Measurements from ENCODE around the gene ARFIP2. TPM values are rescaled to one million over a fixed set of nuclear protein-coding genes. Genes with fewer than 3 reads are reported as not detected.

Gene ARFIP2
- total and polyA plus RNA-seq, 2 of the 8 experiments (the other 6 are each of a cell fraction or from before 2014, with no cell fraction given) = 48.3 to 48.7 TPM

DNA sequence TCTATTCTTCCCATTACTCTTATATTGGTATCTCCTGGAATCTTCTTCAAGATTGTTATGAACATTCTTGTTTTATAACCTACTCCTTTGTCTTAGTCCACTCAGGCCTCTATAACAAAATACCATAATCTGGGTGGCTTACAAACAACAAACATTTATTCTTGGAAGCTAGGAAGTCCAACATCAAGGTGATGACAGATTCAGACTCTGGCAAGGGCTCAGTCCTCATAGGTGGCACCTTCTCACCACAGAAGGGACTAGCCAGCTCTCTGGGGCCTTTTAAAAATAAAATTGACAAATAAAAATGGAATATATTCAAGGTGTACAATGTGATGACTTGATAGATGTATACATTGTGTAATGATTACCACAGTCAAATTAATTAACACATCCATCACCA lies 35.7 kb upstream of the ARFIP2 start:
- no peak overlapping the region for H2BK15ac ChIP-seq (ENCODE audit: low read length)
- H3K23me2 ChIP-seq (ENCODE audit: low read depth, low read length) = no peaks in the 10 kb centered on the region; the same call in 1 of the 2 replicates
- H4K91ac ChIP-seq (replicated peaks; ENCODE audit: insufficient read length, low read length) = no peak overlapping the region
- no peak overlapping the region for H2BK120ac ChIP-seq (replicated peaks; ENCODE audit: low read depth, low read length)
- no peak overlapping the region for H3K14ac ChIP-seq (ENCODE audit: insufficient read length)
- H4K20me1 ChIP-seq (replicated peaks in 1 of 2; ENCODE audit: control insufficient read depth in 1 of 2, insufficient read depth in 2 of 2, low read length in 2 of 2) = peaks cover 0 to 4% of the 10 kb centered on the region in 2 experiments
- no peak overlapping the region for H3K56ac ChIP-seq (replicated peaks; ENCODE audit: insufficient read length, low read depth, low read length)
- H2BK12ac ChIP-seq (ENCODE audit: low read depth, low read length) = no peak overlapping the region
- no peak overlapping the region for H2BK5ac ChIP-seq (ENCODE audit: low read depth, low read length)
- no peak overlapping the region for H4K8ac ChIP-seq (ENCODE audit: extremely low read depth, insufficient read depth, low read length)
- POLR2A ChIA-PET (ENCODE audit: partially characterized antibody) = interaction anchor here (0.6 to 1.0 kb wide), 2 partner anchors 12 to 59 kb away, joined by 3 to 4 read pairs; no protein-coding TSS in a partner anchor
- H3K79me2 ChIP-seq (ENCODE audit: control insufficient read depth in 1 of 2, insufficient read depth in 2 of 2, low read length in 2 of 2) = no peaks in the 10 kb centered on the region
- DNase-seq (ENCODE audit: low read depth in 1 of 2, low spot score in 2 of 2) = no peak
- no peak overlapping the region for H3K4me2 ChIP-seq (ENCODE audit: insufficient read depth in 1 of 2, low read depth in 2 of 2, low read length in 2 of 2)
- H2BK20ac ChIP-seq (ENCODE audit: low read length) = no peak overlapping the region
- no peak overlapping the region for H3K4ac ChIP-seq (replicated peaks; ENCODE audit: insufficient read length, low read depth, low read length)
- H2AK5ac ChIP-seq (ENCODE audit: low read depth, low read length) = no peak overlapping the region
- H3K27ac ChIP-seq (ENCODE audit: low read depth, low read length) = no peak overlapping the region
- H3K4me1 ChIP-seq (replicated peaks in 1 of 4; ENCODE audit: control insufficient read depth in 3 of 4, insufficient read depth in 4 of 4, low read length in 3 of 4) = no peaks in the 10 kb centered on the region
- H3K79me1 ChIP-seq (ENCODE audit: low read depth, low read length) = no peaks in the 10 kb centered on the region
- H3K9ac ChIP-seq (replicated peaks in 1 of 4; ENCODE audit: extremely low read depth in 1 of 4, low read depth in 3 of 4, low read length in 3 of 4) = no peak overlapping the region
- CTCF ChIA-PET (ENCODE audit: partially characterized antibody) = interaction anchor here (0.9 kb wide), 2 partner anchors 11 to 42 kb away, joined by 3 to 4 read pairs; no protein-coding TSS in a partner anchor
- no peaks in the 10 kb centered on the region for H3K9me3 ChIP-seq (ENCODE audit: insufficient read depth in 2 of 2, low read depth in 1 of 2, low read length in 1 of 2)
- H4K5ac ChIP-seq (ENCODE audit: insufficient read length, low read depth, low read length) = no peak overlapping the region
- no peaks in the 10 kb centered on the region; a peak in 1 of 7 replicates for H3K27me3 ChIP-seq (replicated peaks in 1 of 4; ENCODE audit: control insufficient read depth in 3 of 4, extremely low read depth in 1 of 4, insufficient read depth in 3 of 4, low read length in 3 of 4)
- H3K36me3 ChIP-seq (ENCODE audit: control insufficient read depth in 2 of 4, insufficient read depth in 4 of 4, low read length in 3 of 4) = peaks cover 0 to 10% (median 2%) of the 10 kb centered on the region in 4 experiments; a peak in 4 of 8 replicates
- no peak overlapping the region for H3K23ac ChIP-seq (ENCODE audit: insufficient read length)
- no peak overlapping the region for H2AFZ ChIP-seq (ENCODE audit: low read length)
- no peak overlapping the region for H3K4me3 ChIP-seq (ENCODE audit: extremely low read depth in 1 of 4, insufficient read depth in 2 of 4, low read depth in 3 of 4, low read length in 4 of 4)
- H3K18ac ChIP-seq (ENCODE audit: extremely low read depth, low read length) = no peak overlapping the region
- no peak for FAIRE-seq
- no peak for TF ChIP-seq BACH1 (IDR thresholded peaks at IDR 0.05; ENCODE audit: low read length)
- no peak for TF ChIP-seq RAD21 (IDR thresholded peaks at IDR 0.05 in 1 of 2, conservative IDR thresholded peaks at IDR 0.05 in 1 of 2; ENCODE audit: low read depth in 2 of 2, low read length in 2 of 2)
- no peak for TF ChIP-seq SAP30 (IDR thresholded peaks at IDR 0.05; ENCODE audit: insufficient read depth, insufficient replicate concordance, low read length)
- TF ChIP-seq HDAC6 (IDR thresholded peaks at IDR 0.05; ENCODE audit: low read depth, low read length) = no peak
- TF ChIP-seq GTF2F1 (IDR thresholded peaks at IDR 0.05; ENCODE audit: borderline replicate concordance, low read depth, low read length) = no peak
- no peak for TF ChIP-seq RXRA (IDR thresholded peaks at IDR 0.05; ENCODE audit: insufficient read depth, low read depth, low read length)
- no peak for TF ChIP-seq ASH2L (IDR thresholded peaks at IDR 0.05; ENCODE audit: low read length)
- no peak for TF ChIP-seq CHD1 (IDR thresholded peaks at IDR 0.05; ENCODE audit: low read depth, low read length)
- no peak for TF ChIP-seq BCL11A (IDR thresholded peaks at IDR 0.05; ENCODE audit: low read depth in 2 of 2, low read length in 2 of 2)
- no peak for TF ChIP-seq POLR2A (IDR thresholded peaks at IDR 0.05; ENCODE audit: control extremely low read depth in 1 of 2, low read depth in 2 of 2, low read length in 2 of 2)
- TF ChIP-seq SUZ12 (IDR thresholded peaks at IDR 0.05; ENCODE audit: low read length) = no peak
- TF ChIP-seq BRCA1 (IDR thresholded peaks at IDR 0.05; ENCODE audit: low read depth, low read length) = no peak
- TF ChIP-seq, protein P1, sequence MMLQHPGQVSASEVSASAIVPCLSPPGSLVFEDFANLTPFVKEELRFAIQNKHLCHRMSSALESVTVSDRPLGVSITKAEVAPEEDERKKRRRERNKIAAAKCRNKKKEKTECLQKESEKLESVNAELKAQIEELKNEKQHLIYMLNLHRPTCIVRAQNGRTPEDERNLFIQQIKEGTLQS (IDR thresholded peaks at IDR 0.05; ENCODE audit: insufficient read depth, low read depth, low read length) = no peak
- no peak for TF ChIP-seq CHD2 (IDR thresholded peaks at IDR 0.05; ENCODE audit: low read length)
- no peak for TF ChIP-seq MAFK (IDR thresholded peaks at IDR 0.05; ENCODE audit: low read depth, low read length)
